ENCODE data around the gene MRPS31.

DNA sequence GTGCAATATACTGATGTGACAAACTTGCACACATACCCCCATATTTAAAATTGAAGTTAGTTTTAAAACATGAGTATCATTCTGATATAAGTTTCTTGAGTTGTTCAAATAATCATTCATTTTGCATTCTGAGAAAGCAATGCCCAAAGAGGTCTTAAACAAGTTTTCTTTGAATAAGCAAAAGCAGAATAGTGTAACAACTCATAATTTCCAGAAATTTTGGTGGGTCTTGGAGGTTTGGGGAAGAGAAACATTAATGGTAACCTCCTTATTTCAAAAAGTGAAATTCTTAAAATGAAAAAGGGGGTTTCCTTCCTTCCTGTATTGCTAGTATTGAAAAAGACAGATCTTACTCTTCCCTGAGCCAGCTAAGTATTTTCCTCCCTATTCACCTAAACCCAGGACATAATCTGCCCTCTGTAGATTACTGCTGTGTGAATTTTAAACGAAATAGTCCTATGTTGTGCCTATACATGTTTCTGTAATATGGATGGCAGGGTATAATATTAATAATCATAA, 48.9 kb upstream of the MRPS31 start:
- no peak for TF ChIP-seq EZH2 (IDR thresholded peaks at IDR 0.05)
- TF ChIP-seq POLR2AphosphoS5 (IDR thresholded peaks at IDR 0.05; ENCODE audit: borderline replicate concordance, low read depth, low read length), result no peak

Measured in SK-N-MC (cell line).